Mesothelial cell of epicardium (in vitro differentiated cells): ENCODE data around the gene PNLIPRP2. TPM values are rescaled to one million over a fixed set of nuclear protein-coding genes. Genes with fewer than 3 reads are reported as not detected.

Source experiments
- DNase-seq, 2 experiments: peaks; one replicate each; pipeline ENCODE4 v3.0.0; 2021; ENCODE audit warnings: low spot score in 2 of 2; ENCODE audit not compliant: unreplicated experiment in 2 of 2
- H3K27ac Mint-ChIP-seq: 2 replicates; pipeline ENCODE4 v1.8.0; 2021; ENCODE audit warnings: mixed read lengths
- H3K27me3 Mint-ChIP-seq: 2 replicates; pipeline ENCODE4 v1.8.0; 2021; ENCODE audit warnings: low read depth, mixed read lengths
- H3K36me3 Mint-ChIP-seq: 2 replicates; pipeline ENCODE4 v1.8.0; 2021; ENCODE audit warnings: mixed read lengths
- H3K4me1 Mint-ChIP-seq: 2 replicates; pipeline ENCODE4 v1.8.0; 2021; ENCODE audit warnings: mixed read lengths
- H3K4me3 Mint-ChIP-seq: 2 replicates; pipeline ENCODE4 v1.8.0; 2021; ENCODE audit warnings: mild to moderate bottlenecking, moderate library complexity, mixed read lengths
- H3K9me3 Mint-ChIP-seq: 2 replicates; pipeline ENCODE4 v1.8.0; 2021; ENCODE audit warnings: mixed read lengths
- CTCF ChIP-seq: fragments of 200-600 bp; sonication (generic); IDR thresholded peaks from one replicate; pipeline ENCODE4 v1.5.0; 2021; ENCODE audit warnings: antibody characterized with exemption; ENCODE audit not compliant: unreplicated experiment
- total RNA-seq: library from RNA; stranded (reverse); gene quantifications from 3 replicates; pipeline ENCODE4 v1.2.1, GENCODE V29; 2021

PNLIPRP2 gene
- total RNA-seq, 1 donor from 2014 or later = not detected

- DNase-seq = no peak
- no peak for TF ChIP-seq CTCF
- no peaks in the 10 kb centered on the region for H3K4me1 Mint-ChIP-seq
- no peaks in the 10 kb centered on the region for H3K36me3 Mint-ChIP-seq
- no peak overlapping the region for H3K4me3 Mint-ChIP-seq
- no peak overlapping the region for H3K27ac Mint-ChIP-seq
- H3K27me3 Mint-ChIP-seq = peaks cover 23% of the 10 kb centered on the region
- H3K9me3 Mint-ChIP-seq = no peaks in the 10 kb centered on the region
These were observed 6.0 kb upstream of the PNLIPRP2 start for GRCh38 chr10:116614796-116615195.

GRCh38 chr10:116615199-116615776, 5.5 kb upstream of the PNLIPRP2 start:
- H3K9me3 Mint-ChIP-seq = no peaks in the 10 kb centered on the region
- H3K27ac Mint-ChIP-seq = no peak overlapping the region
- DNase-seq = no peak
- H3K4me3 Mint-ChIP-seq = no peak overlapping the region
- peaks cover 25% of the 10 kb centered on the region for H3K27me3 Mint-ChIP-seq
- no peaks in the 10 kb centered on the region for H3K4me1 Mint-ChIP-seq
- no peak for TF ChIP-seq CTCF
- no peaks in the 10 kb centered on the region for H3K36me3 Mint-ChIP-seq

GRCh38 chr10:116621476-116621875, 723 bp downstream of the PNLIPRP2 start:
- H3K9me3 Mint-ChIP-seq = no peaks in the 10 kb centered on the region
- H3K4me1 Mint-ChIP-seq = no peaks in the 10 kb centered on the region
- H3K27ac Mint-ChIP-seq = no peak overlapping the region
- DNase-seq = no peak
- peaks cover 38% of the 10 kb centered on the region for H3K27me3 Mint-ChIP-seq
- no peak overlapping the region for H3K4me3 Mint-ChIP-seq
- no peaks in the 10 kb centered on the region for H3K36me3 Mint-ChIP-seq
- no peak for TF ChIP-seq CTCF

GRCh38 chr10:116621934-116622655, 1.3 kb downstream of the PNLIPRP2 start:
- peaks cover 45% of the 10 kb centered on the region for H3K27me3 Mint-ChIP-seq
- no peak overlapping the region for H3K27ac Mint-ChIP-seq
- no peaks in the 10 kb centered on the region for H3K36me3 Mint-ChIP-seq
- no peak for DNase-seq
- H3K4me3 Mint-ChIP-seq = no peak overlapping the region
- TF ChIP-seq CTCF = no peak
- H3K4me1 Mint-ChIP-seq = no peaks in the 10 kb centered on the region
- no peaks in the 10 kb centered on the region for H3K9me3 Mint-ChIP-seq

- H3K4me1 Mint-ChIP-seq = no peaks in the 10 kb centered on the region
- no peak for DNase-seq
These were observed 5.1 kb downstream of the PNLIPRP2 start for GRCh38 chr10:116625845-116626244.

More at GRCh38 chr10:116625845-116626244, 5.1 kb downstream of the PNLIPRP2 start:
- no peak for TF ChIP-seq CTCF
- Mint-ChIP-seq H3K27ac (no peak overlapping the region), H3K9me3 (no peaks in the 10 kb centered on the region), H3K27me3 (peaks cover 59% of the 10 kb centered on the region), H3K4me3 (no peak overlapping the region), H3K36me3 (no peaks in the 10 kb centered on the region)
